Measurements from ENCODE around the gene GRK1. TPM values are rescaled to one million over a fixed set of nuclear protein-coding genes. Genes with fewer than 3 reads are reported as not detected.
"Not testable (repeated sequence)": the region's sequence is repeated elsewhere in the genome, so short reads cannot be mapped to it uniquely, and the experiment has no call there.

GRK1 gene
- total RNA-seq: not detected

DNA sequence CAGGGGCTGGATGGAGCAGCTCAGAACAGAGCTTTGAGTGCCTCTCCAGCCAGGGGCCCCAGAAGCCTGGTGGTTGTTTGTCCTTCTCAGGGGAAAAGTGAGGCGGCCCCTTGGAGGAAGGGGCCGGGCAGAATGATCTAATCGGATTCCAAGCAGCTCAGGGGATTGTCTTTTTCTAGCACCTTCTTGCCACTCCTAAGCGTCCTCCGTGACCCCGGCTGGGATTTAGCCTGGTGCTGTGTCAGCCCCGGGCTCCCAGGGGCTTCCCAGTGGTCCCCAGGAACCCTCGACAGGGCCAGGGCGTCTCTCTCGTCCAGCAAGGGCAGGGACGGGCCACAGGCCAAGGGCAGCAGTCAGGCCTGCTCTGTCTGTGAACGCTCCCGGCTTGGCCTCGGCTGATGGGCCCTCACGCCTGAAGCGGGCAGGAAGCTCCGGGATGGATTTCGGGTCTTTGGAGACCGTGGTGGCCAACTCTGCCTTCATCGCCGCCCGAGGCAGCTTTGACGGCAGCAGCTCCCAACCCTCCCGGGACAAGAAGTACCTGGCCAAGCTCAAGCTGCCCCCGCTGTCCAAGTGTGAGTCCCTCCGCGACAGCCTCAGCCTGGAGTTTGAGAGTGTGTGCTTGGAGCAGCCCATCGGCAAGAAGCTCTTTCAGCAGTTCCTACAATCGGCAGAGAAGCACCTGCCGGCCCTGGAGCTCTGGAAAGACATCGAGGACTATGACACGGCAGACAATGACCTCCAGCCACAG, at the start of gene GRK1:
Gene GRK1, plus strand, starts transcription at position 269 of the 751 bp plus-strand sequence. Its CDS starts 168 bp downstream, at position 437.
- no peak for DNase-seq (ENCODE audit: low spot score)

DNA sequence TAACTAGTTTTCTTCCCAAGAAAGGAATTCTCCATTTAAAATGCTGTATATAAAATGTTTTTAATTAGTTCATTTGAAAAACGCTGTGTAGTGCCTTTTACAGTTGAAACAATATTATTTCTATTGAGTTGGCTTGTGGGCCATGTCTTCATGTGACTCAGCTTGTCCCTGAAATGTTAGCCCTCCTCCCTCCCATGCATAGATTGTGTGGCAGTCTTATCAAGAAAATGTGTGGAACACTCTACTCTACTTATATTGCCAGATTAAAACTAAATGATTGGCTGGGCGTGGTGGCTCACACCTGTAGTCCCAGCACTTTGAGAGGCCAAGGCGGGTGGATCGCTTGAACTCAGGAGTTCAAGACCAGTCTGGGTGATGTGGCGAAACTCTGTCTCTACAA, 49.1 kb upstream of the GRK1 start:
- no peak for DNase-seq (ENCODE audit: low spot score)

- no peak for DNase-seq (ENCODE audit: low spot score)
These were observed 48.6 kb upstream of the GRK1 start for GRCh38 chr13:113618455-113618854.

- DNase-seq (ENCODE audit: low spot score): no peak
These were observed 46.8 kb upstream of the GRK1 start for GRCh38 chr13:113620036-113620796.

GRCh38 chr13:113621046-113621445, 46.0 kb upstream of the GRK1 start:
- DNase-seq (ENCODE audit: low spot score): no peak

GRCh38 chr13:113621498-113621897, 45.5 kb upstream of the GRK1 start:
- DNase-seq (ENCODE audit: low spot score): not testable (repeated sequence)

- DNase-seq (ENCODE audit: low spot score): not testable (repeated sequence)
These were observed 45.0 kb upstream of the GRK1 start for GRCh38 chr13:113621986-113622550.

- no peak for DNase-seq (ENCODE audit: low spot score)
These were observed 44.1 kb upstream of the GRK1 start for GRCh38 chr13:113622791-113623490.

DNA sequence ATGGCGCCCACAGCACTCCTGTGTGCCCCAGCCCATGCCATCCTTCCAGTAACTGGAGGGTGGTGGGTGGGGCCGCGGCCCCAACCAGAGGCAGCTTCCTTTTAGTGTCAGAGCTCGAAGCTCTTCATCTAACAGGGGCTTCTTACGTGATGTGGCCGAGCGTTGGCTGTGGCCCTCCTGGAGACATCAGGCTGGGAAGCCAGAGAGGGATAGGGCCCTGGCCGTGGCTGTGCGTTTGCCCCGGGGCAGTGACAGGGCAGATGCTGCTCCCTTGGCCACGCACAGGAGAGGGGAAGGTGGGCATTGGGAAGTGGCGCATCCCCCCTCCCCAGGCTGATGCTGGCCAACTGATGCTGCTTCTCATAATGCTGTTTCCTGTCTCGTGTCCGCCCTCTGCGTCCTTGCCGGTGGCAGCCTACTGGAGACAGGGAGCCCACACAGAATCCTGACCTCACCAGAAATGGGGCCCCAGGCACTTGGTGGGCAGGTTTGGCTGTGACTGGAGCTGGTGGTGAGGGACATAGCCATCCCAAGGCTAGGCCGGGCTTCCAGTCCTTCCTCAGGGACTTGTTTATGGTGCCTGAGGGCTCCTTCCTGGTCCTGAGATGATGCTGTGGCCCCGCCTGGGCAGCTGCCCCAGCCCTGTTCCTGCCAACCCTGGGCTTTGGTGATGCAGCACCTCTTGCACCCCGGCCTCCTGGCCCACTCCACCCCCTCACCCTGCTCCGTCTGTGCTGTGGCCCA, 43.4 kb upstream of the GRK1 start:
- DNase-seq (ENCODE audit: low spot score): no peak

- no peak for DNase-seq (ENCODE audit: low spot score)
These were observed 42.8 kb upstream of the GRK1 start for GRCh38 chr13:113624235-113624587.

DNA sequence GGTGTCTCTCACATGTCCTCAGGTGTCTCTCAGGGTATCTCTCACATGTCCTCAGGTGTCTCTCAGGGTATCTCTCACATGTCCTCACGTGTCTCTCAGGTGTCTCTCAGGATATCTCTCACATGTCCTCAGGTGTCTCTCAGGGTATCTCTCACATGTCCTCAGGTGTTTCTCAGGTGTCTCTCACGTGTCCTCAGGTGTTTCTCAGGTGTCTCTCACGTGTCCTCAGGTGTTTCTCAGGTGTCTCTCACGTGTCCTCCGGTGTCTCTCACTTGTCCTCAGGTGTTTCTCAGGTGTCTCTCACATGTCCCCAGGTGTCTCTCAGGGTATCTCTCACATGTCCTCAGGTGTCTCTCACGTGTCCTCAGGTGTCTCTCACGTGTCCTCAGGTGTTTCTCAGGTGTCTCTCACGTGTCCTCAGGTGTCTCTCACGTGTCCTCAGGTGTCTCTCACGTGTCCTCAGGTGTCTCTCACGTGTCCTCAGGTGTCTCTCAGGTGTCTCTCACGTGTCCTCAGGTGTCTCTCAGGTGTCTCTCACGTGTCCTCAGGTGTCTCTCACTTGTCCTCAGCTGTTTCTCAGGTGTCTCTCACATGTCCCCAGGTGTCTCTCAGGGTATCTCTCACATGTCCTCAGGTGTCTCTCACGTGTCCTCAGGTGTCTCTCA, 42.2 kb upstream of the GRK1 start:
- not testable (repeated sequence) for DNase-seq (ENCODE audit: low spot score)

GRCh38 chr13:113625965-113626721, 40.9 kb upstream of the GRK1 start:
- no peak for DNase-seq (ENCODE audit: low spot score)

DNA sequence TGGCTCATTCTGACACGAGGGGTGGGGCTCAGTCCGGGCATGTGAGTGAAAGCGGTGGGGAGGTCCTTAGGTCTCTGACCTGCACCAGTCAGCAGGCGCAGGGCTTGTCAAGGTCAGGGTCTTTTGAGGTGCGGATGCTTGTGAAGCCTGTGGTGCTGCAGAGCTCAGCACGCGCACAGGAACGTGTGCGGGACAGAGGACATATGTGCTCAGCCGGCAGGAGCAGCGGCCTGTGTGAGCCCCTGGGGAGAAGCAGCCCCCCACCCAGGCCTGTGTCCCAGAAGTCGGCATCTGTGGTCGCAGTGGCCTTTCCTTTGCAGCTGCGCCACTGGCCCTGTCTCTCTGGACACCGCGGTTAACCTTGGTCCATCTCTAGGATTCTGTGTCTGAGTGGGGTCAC, 39.9 kb upstream of the GRK1 start:
- no peak for DNase-seq (ENCODE audit: low spot score)

DNA sequence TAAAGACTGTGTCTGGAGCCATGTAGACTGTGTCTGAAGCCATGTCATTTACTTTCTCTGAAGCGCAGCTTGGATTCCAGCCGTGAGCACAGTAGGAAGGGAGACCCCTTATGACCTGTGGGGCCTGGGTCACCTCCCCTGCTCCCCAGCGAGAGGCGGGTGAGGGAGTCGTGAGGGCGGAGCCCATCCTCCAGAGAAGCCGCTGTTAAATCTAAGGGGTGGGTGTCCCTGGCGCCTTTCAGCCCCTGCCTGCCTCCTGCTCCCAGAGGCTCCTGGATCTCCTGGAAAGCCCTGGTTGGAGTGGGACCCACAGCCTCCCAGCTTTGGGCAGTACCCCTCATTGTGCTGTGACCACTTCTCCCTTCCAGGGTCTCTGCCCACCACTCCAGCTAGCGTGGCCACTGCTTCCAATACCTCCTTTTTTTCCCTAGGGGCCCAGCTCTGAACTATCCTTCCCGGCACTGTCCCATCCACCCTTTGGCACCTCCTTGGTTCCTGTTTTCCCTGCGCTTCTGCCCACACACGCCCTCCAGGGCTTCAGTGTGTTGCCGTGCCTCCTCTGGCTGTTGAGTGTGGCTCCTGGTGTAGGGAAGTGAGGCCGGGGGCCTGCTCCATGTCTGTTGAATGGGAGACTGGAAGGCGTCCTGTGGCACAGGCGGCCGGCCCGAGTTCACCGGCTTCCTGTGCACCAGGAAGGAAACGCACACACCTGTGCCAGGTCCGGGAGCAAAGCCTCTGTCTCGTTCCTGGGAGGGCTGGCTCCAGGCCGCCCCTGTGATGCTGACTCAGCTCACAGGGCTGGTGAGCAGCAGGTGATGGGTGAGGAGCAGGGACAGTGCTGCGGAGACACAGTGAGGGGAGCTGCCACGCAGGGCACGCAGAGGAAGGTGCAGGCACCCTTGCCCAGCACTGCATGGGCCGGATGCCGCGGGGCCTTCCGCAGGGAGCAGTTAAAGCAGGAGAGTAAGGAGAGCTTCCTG, 38.4 kb upstream of the GRK1 start:
- DNase-seq (ENCODE audit: low spot score): no peak

DNA sequence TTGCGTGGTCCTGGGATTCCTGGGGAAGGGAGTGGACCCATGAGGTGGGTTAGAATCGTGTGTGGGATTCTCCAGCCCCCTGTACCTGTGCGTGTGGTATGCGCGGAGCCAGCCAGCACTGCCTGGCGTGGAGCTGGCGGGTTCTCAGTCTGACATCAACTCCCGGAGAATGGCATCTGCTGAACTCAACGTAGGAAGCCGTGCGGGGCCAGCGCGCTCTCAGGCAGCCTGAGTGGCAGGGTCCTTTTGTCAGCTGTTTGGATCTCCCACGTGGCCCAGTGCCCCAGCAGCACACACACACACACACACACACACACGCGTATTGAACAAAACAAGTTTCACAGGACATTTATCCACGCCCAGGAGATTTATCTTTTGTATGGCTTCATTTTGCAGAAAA, 37.2 kb upstream of the GRK1 start:
- no peak for DNase-seq (ENCODE audit: low spot score)

DNA sequence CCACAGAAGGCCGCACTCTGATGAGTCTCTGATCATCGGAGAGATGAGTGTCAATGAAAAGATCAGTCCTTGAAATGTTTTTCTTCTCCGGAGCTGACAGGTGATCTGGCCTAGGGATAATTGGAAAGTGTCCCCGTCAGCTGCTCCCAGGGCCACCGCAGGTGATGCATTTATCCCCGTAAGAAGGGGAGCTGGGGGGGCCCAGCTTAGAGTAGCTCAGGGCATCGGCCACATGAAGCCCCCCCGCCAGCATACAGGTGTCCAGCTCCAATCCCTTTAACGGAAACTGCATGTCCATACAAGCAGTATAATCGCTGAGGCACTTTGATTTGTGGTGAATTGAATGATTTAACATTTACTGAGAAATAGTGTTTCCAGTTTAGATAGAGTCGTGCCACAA, 36.7 kb upstream of the GRK1 start:
- no peak for DNase-seq (ENCODE audit: low spot score)

DNA sequence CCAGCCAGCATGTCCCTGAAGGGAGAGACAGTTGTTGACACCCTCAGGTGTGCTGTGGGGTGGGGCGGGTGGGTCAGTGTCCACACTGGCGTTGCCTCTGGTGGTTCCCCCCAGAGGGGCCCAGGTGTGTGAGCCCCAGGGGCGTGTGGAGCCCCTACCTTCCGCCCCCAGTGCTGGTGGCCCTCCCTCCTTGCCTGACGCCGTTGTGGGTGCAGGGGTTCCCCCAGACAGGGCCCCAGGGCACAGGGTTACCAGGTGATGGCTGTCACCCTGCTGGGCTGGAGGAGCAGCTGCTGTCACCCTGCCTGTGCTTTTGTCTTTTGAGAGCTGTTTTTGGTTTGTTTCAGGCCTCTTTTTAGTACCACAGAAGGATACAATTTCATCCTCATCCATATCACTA, 36.2 kb upstream of the GRK1 start:
- no peak for DNase-seq (ENCODE audit: low spot score)

GRCh38 chr13:113631341-113632095, 35.5 kb upstream of the GRK1 start:
- no peak for DNase-seq (ENCODE audit: low spot score)

All from mucosa of gallbladder (tissue), 1 donor.